ENCODE results near the gene PTPRF.

The PTPRF gene

DNA sequence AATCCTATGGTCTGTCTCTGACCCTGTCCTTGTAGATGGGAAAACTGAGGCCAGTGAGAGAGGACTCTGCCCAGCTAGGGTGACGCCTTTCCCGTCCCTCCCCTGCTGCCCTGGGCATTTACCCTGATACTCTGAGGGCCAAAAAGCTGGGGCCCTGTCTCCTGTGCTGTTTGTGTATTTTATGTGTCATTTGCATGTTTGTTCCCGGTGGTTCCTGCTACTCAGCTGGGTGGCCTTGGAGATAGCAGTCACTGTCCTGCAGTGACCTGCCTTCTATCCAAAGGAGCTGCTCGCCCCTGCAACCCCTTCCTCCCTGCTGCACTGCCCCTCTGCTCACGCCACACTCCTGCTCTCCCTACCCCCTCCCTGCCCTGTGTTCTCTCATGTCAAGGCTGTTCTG, 78.1 kb downstream of the PTPRF start:
- no peak for DNase-seq (ENCODE audit: low spot score)

DNA sequence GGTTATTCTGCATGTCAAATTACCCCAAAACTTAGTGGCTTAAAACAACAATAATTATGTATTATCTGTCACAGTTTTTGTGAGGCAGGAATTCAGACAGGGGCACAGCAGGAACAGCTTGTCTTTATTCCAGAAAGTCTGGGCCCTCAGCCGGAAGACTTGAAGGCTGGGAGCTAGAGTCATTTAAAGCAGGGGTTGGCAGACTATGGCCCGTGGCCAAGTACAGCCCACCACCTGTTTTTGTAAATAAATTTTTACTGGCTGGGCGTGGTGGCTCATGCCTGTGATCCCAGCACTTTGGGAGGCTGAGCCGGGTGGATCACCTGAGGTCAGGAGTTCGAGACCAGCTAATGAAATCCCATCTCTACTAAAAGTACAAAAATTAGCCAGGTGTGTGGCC, 79.7 kb downstream of the PTPRF start:
- DNase-seq (ENCODE audit: low spot score), result no peak

DNA sequence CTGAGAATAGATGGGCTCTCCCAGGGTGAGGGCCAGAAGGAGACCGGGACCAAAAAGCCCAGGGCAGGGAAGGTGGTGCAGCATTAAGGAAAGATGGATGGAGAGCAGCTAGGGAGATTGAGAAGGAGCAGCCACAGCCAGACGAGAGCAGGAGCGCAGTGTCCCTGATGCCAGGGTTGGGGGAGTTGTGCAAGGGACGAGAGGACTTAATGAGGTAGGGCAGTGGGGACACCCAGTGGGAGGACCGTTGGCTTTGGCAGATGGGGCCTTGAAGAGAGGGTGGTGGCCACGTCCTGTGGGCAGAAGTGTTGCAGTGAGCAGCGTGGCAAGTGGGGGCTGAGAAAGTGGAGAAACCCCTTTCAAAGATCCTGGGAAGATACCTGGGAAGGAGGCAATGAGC, 81.3 kb downstream of the PTPRF start:
- no peak for DNase-seq (ENCODE audit: low spot score)

DNA sequence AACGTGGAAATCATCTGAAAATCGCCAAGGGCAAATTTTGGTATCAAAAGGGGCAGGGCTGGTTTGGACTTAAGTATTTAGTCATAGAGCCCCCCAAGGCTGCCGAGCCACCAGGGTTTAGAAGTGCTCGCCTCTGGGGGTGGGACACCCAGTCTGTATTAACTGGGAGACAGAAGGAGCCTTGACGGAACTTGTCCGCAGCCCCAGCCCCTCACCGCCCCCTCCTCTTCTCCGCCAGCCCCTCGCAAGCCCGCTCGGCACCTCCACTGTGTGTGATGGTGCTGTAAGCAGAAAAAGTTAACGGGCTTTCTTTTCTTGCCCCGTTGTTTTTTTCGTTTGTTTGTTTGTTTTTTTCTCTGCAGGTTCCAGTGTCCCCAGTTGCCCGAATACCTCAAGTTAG, 81.7 kb downstream of the PTPRF start:
- no peak for DNase-seq (ENCODE audit: low spot score)

DNA sequence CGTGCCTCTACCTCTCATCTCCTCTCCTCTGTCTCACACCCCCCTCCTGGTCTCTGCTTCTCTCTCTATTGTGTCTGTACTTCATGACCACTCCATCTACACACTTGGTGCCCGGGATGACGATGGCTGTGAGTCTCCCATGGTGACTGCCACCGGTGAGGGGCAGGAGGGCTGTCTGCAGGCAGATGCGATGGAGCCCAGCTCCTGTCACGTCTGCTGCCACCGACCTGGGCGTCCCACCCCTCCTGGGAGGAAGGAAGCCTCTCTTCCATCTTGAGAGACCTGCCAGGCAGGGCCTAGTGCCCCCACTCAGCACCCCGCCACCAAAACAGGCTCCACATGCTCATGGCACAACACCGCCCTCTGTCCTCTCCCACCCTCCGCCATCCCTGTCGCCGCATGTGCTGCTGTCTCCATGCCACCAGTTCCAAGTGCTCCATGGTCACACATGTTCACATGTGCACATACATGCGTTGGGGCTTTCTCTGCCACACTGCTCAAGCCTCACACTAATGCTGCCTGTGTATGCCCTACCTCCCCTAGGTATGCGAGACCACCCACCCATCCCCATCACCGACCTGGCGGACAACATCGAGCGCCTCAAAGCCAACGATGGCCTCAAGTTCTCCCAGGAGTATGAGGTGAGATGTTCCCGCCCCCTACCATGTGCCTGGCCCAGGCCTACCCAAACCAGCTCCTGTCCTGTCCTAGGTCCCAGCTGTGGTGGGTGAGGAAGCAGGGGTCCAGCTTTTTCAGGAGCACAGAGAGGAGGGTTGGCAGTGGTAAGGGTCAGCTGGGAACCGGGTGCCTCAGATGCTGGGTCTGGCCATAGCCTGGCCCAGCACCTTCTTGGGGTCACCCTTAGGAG, 82.6 kb downstream of the PTPRF start:
- no peak for DNase-seq (ENCODE audit: low spot score)

DNA sequence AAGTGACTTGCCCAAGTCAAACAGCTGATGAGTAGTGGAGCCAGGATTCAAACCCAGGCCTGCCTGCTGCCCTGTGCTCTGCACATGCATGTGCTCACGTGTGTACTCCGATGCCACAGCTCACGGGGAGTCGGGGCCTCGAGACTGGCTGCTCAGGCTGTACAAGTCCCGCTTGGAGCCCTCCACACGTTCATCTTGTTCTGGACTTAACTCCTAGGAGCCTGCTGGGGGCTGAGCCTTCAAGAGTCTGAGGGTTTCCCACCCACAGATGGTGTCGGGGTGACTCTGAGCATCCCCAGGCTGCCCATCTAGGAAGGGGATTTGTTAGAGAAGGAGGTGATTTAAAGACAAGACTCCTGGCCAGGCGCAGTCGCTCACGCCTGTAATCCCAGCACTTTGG, 83.5 kb downstream of the PTPRF start:
- no peak for DNase-seq (ENCODE audit: low spot score)

DNA sequence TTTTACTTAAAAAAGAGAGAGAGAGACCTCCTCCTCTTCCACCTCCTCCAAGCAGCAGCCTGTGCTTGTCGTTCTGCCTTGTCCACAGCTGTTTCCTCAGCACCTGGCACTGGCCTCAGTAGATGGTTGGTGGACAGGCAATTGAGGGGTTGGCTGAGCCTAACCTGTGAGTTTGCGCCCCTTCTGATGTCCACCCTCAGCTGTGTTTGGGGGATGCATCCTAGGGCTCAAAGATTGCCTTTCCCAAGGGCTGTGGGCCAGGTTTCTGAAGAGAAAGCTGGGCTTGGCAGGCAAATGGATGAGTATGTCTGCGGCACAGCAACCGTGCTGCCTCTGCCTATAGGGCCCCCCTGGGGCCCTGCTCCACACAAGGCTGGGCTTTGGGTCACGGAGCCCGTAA, 84.2 kb downstream of the PTPRF start:
- no peak for DNase-seq (ENCODE audit: low spot score)

DNA sequence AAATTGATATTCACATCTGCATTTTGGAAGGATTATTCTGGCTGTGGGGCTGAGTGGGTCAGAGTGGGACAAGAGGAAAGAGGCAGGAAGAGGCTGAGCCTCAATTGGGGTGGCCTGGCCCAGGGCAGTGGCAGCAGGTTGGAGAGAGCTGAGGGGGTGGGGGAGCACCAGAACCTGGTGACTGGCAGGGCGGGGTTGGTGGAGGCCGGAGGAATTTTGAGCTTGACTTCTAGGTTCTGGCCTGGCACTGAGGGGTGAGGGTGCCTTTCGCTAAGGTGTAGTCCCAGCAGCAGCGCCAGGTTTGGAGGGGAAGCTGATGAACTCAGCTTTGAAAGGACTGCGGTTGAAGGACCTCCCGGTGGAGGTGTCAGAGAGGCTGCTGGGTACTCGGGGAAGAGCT, 85.7 kb downstream of the PTPRF start:
- DNase-seq (ENCODE audit: low spot score), result no peak

DNA sequence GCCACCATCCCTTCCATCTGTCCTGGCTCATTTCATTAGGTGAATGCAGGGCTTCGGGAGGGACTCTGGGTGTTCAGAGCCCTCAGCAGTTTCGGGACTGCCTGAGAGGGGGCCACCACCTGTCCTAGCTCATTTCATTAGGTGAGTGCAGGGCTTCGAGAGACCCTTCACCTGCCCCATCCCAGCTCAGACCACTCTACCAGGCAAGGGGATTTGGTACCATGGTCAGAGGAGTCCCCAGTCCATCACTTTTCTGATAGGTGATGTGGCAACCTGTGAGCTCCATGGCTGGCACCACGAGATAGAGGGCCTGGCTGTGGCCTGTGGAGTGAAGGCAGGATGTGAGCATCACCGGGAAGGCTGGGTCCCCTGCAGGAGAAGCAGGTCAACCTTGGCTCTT, 86.3 kb downstream of the PTPRF start:
- no peak for DNase-seq (ENCODE audit: low spot score)

DNA sequence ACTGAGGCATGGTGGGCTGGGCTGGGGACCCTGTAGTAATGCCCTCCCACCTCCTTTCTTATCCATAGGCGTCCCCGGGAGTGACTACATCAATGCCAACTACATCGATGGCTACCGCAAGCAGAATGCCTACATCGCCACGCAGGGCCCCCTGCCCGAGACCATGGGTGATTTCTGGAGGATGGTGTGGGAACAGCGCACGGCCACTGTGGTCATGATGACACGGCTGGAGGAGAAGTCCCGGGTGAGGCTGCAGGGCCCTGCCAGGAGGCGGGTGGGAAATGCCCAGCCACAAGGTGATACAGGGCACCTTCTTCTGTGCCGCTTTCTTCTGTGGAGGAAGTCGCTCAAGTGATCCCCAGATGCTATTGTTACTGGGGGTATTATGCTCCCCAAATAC, 87.0 kb downstream of the PTPRF start:
- DNase-seq (ENCODE audit: low spot score), result no peak

DNA sequence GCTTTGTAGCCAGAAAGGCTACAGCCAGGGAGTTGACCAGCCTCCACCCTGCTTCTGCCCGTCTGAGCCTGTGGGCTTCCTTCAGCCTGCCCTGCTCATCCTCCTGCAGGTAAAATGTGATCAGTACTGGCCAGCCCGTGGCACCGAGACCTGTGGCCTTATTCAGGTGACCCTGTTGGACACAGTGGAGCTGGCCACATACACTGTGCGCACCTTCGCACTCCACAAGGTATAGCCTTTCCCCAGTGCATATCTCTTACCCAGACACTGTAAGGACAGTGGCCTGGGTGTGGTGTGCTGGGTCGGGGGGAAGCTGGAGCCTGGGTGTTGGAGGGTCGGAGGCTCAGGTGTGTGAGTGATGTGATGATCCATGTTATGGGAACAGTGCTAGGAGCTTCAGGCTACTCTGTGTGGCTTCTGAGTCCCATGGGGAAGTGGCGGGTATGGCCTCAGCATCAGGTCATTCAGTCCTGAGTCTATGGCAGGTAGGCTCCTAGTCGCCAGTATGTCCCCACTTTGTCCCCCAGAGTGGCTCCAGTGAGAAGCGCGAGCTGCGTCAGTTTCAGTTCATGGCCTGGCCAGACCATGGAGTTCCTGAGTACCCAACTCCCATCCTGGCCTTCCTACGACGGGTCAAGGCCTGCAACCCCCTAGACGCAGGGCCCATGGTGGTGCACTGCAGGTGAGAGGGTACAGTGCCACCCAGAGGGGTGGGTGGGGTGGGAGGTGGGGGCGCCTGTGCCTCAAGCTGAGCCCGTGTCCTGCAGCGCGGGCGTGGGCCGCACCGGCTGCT, 88.0 kb downstream of the PTPRF start:
- DNase-seq (ENCODE audit: low spot score), result no peak

DNA sequence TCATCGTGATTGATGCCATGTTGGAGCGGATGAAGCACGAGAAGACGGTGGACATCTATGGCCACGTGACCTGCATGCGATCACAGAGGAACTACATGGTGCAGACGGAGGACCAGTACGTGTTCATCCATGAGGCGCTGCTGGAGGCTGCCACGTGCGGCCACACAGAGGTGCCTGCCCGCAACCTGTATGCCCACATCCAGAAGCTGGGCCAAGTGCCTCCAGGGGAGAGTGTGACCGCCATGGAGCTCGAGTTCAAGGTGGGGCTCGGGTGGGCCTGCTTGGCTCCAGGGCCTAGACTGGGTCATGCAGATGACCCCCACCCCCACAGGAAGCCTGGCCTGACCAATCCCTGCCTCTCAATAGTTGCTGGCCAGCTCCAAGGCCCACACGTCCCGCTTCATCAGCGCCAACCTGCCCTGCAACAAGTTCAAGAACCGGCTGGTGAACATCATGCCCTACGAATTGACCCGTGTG, 88.7 kb downstream of the PTPRF start:
- DNase-seq (ENCODE audit: low spot score), result no peak

DNA sequence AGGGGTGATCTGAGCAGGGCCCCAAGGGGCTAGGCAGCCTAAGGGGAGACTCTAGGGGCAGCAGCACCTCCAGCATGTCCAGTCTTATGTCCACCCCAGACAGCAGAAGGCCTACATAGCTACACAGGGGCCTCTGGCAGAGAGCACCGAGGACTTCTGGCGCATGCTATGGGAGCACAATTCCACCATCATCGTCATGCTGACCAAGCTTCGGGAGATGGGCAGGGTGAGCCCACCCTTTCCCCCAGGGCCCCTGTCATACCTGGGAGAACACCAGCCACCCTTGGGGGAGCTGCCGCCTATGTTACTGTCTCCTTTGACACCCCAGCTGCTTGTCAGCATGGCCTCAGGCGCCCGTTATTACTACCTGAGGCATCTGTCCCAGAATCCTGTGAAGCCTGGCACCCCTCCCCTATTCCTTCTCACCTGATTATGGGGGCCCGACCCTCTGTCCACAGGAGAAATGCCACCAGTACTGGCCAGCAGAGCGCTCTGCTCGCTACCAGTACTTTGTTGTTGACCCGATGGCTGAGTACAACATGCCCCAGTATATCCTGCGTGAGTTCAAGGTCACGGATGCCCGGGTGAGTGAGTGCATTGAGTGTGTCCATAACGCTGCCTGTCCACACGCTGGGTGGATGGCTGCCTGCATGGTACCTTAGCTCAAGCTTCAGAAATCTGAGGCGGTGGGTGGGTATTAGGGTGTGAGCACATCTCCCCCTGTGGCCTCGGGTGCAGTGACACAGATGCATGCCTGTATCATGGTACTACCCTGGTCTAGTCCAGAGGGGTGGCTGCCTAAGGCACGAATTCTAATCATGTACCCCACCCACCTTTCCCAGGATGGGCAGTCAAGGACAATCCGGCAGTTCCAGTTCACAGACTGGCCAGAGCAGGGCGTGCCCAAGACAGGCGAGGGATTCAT, 89.6 kb downstream of the PTPRF start:
- DNase-seq (ENCODE audit: low spot score), result no peak

DNA sequence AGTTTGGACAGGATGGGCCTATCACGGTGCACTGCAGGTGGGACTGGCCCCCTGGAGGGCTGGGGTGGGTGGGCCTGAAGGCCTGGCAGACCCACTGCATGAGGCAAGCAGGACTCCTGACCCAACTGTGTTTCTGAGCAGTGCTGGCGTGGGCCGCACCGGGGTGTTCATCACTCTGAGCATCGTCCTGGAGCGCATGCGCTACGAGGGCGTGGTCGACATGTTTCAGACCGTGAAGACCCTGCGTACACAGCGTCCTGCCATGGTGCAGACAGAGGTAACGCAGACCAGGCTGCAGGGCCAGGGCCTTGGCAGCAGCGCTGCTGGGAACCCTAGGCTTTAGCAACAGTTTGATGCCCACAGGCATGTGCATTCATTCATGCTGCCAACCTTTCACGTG, 90.3 kb downstream of the PTPRF start:
- no peak for DNase-seq (ENCODE audit: low spot score)

DNA sequence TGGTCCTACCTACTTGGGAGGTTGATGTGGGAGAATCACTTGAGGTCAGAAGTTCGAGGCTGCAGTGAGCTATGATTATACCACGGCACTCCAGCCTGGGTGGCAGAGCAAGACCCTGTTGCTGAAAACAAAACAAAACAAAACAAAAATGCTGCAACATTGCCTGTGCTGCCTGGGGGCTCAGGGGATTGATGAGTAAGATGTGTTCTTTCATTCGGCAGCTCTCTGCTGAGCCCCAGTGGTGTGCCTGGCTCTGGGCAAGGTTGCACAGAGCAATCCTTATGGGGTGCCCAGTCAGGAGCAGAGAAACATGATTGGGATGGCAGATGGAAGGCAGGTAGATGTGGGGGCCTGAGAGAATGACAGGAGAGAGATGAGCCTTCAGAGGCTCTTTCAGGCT, 90.7 kb downstream of the PTPRF start:
- no peak for DNase-seq (ENCODE audit: low spot score)

DNA sequence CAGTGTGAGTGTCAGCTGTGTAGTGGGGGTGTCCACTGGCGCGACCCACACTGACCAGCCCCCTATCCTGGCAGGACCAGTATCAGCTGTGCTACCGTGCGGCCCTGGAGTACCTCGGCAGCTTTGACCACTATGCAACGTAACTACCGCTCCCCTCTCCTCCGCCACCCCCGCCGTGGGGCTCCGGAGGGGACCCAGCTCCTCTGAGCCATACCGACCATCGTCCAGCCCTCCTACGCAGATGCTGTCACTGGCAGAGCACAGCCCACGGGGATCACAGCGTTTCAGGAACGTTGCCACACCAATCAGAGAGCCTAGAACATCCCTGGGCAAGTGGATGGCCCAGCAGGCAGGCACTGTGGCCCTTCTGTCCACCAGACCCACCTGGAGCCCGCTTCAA, 91.2 kb downstream of the PTPRF start:
- no peak for DNase-seq (ENCODE audit: low spot score)

DNA sequence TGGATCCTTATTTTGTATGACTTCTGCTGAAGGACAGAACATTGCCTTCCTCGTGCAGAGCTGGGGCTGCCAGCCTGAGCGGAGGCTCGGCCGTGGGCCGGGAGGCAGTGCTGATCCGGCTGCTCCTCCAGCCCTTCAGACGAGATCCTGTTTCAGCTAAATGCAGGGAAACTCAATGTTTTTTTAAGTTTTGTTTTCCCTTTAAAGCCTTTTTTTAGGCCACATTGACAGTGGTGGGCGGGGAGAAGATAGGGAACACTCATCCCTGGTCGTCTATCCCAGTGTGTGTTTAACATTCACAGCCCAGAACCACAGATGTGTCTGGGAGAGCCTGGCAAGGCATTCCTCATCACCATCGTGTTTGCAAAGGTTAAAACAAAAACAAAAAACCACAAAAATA, 91.8 kb downstream of the PTPRF start:
- DNase-seq (ENCODE audit: low spot score), result no peak

DNA sequence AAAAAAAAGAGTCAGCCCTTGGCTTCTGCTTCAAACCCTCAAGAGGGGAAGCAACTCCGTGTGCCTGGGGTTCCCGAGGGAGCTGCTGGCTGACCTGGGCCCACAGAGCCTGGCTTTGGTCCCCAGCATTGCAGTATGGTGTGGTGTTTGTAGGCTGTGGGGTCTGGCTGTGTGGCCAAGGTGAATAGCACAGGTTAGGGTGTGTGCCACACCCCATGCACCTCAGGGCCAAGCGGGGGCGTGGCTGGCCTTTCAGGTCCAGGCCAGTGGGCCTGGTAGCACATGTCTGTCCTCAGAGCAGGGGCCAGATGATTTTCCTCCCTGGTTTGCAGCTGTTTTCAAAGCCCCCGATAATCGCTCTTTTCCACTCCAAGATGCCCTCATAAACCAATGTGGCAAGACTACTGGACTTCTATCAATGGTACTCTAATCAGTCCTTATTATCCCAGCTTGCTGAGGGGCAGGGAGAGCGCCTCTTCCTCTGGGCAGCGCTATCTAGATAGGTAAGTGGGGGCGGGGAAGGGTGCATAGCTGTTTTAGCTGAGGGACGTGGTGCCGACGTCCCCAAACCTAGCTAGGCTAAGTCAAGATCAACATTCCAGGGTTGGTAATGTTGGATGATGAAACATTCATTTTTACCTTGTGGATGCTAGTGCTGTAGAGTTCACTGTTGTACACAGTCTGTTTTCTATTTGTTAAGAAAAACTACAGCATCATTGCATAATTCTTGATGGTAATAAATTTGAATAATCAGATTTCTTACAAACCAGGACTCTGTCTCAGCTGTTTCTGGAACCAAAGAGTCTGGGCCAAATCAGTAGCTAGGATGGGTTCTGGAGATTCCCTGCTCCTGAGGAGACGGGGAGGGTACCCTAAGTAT, 92.5 kb downstream of the PTPRF start:
- no peak for DNase-seq (ENCODE audit: low spot score)

DNA sequence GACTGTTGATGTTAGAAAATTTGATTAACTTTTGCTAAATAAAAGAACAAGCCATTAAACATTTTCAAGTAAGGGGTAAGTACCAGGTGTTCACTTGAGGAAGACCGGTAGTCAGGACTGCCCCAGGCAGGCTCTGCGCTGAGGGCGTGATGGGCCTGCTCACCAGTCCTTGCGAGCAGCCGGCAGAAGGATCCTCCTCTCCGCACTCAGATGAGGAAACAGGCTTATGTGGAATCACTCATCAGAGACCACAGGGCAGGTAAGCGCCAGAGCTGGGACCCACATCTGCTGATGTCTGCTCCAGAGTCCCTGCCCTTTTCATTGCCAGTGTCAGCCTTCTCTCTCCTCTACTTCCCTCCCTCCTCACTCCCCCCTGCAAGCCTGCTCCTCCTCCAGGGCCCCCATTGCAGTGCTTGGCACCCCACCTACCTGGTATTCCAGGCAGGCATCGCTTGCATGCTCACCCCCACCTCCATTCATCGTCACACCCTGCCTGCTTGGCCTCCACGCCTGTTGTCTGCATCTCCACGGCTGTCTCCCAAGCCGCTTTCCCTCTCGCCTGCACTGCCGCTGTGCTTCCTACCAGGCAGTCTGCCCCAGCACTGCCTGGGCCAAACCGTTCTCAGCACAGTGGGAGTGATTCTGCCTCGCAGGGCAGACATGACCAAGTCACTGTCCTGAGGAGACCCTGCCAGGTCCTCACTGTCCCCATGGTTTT, 94.5 kb downstream of the PTPRF start:
- no peak for DNase-seq (ENCODE audit: low spot score)

DNA sequence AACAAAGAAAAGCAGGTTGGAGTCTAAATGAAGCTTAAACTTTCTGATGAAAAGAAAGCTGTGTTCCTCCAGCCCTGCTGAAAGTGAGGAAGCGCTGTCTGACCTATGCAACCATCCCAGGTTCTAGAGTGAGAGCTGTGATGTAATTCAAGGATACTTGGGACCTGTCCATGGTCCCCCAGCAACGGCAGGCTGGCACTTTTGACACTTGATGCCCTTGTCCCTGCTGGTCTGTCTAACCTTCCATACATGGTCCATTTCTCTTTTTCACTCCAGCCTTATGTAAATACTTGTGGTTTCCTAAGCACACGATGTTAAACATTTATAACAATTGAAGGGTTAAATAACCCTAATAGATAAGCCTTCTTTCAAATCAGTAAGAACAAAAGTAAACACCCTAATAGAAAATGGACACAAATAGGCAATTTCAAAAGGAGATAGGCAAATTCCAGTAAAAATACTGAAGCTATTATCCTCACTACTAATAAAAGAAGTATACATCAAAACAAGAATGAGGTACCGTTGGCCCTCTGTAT, 101.5 kb downstream of the PTPRF start:
- DNase-seq (ENCODE audit: low spot score), result no peak
